Upper lobe of right lung (tissue), 1 donor: ENCODE measurements around the gene AKT3. TPM values are rescaled to one million over a fixed set of nuclear protein-coding genes. Genes with fewer than 3 reads are reported as not detected.

ENCODE experiments used
- ATAC-seq: fragments of 200-7000 bp; cut with Tn5 transposase; one replicate; pipeline ENCODE4 v1.9.1; 2020; ENCODE audit warnings: mild to moderate bottlenecking, moderate library complexity
- DNase-seq: peaks from one replicate; pipeline ENCODE4 v3.0.0-alpha.2; 2020
- H3K27ac ChIP-seq: fragments of 200-600 bp; one replicate; pipeline ENCODE4 v1.8.0; 2022
- H3K27me3 ChIP-seq: fragments of 200-600 bp; one replicate; pipeline ENCODE4 v1.8.0; 2022; ENCODE audit warnings: mild to moderate bottlenecking
- H3K36me3 ChIP-seq: fragments of 200-600 bp; one replicate; pipeline ENCODE4 v1.8.0; 2022
- H3K4me1 ChIP-seq: fragments of 200-600 bp; one replicate; pipeline ENCODE4 v1.8.0; 2022
- H3K4me3 ChIP-seq: fragments of 200-600 bp; one replicate; pipeline ENCODE4 v1.8.0; 2022; ENCODE audit warnings: mild to moderate bottlenecking
- H3K9me3 ChIP-seq: fragments of 200-600 bp; one replicate; pipeline ENCODE4 v1.8.0; 2022
- CTCF ChIP-seq: fragments of 200-600 bp; IDR thresholded peaks from one replicate; pipeline ENCODE4 v1.8.0; 2022; ENCODE audit warnings: antibody characterized with exemption
- intact Hi-C: fragments of 100-400 bp; cut with DNase I; formaldehyde crosslinking; loops from one replicate; pipeline ENCODE4 v1.11.0; 2022
- total RNA-seq: library from RNA; stranded (reverse); fragmentation: NEBNext Ultra II Directional; extraction: Animal tissue kit (Norgen Biotek cat#: 25700); gene quantifications from one replicate; pipeline ENCODE4 v1.2.1, GENCODE V29; 2021
- donor health status: DM: no; HTN: yes; CAD: no; lungs with severe emphysema.

Gene AKT3
- total RNA-seq, 1 donor from 2014 or later, result 64.6 TPM

- ATAC-seq (no peak), DNase-seq (no peak)
- no peak for TF ChIP-seq CTCF
- Histone ChIP-seq H3K36me3 (peaks cover 5% of the 10 kb centered on the region), H3K27ac (no peak overlapping the region), H3K4me1 (no peaks in the 10 kb centered on the region), H3K27me3 (no peaks in the 10 kb centered on the region), H3K9me3 (no peaks in the 10 kb centered on the region), H3K4me3 (no peak overlapping the region)
- intact Hi-C loops, result no loop called here
Observed at GRCh38 chr1:243542739-243543415, 307.2 kb downstream of the AKT3 start.

GRCh38 chr1:243539636-243540035 lies 310.4 kb downstream of the AKT3 start:
- Histone ChIP-seq H3K36me3 (peaks cover 5% of the 10 kb centered on the region), H3K27ac (no peak overlapping the region), H3K27me3 (no peaks in the 10 kb centered on the region), H3K4me1 (no peaks in the 10 kb centered on the region), H3K4me3 (no peak overlapping the region), H3K9me3 (no peaks in the 10 kb centered on the region)
- ATAC-seq, result no peak
- intact Hi-C loops, result no loop called here
- DNase-seq, result no peak
- TF ChIP-seq CTCF, result no peak

GRCh38 chr1:243535014-243535413 lies 315.0 kb downstream of the AKT3 start:
- H3K27me3 ChIP-seq, result no peaks in the 10 kb centered on the region
- H3K4me3 ChIP-seq, result no peak overlapping the region
- no peak overlapping the region for H3K27ac ChIP-seq
- H3K9me3 ChIP-seq, result no peaks in the 10 kb centered on the region
- no peaks in the 10 kb centered on the region for H3K36me3 ChIP-seq
- no peak for ATAC-seq
- intact Hi-C loops, result no loop called here
- no peaks in the 10 kb centered on the region for H3K4me1 ChIP-seq
- no peak for TF ChIP-seq CTCF
- DNase-seq, result no peak

GRCh38 chr1:243529512-243529911 lies 320.5 kb downstream of the AKT3 start:
- intact Hi-C loops, result no loop called here
- Histone ChIP-seq H3K4me3 (no peak overlapping the region), H3K9me3 (no peaks in the 10 kb centered on the region), H3K27me3 (no peaks in the 10 kb centered on the region), H3K4me1 (no peaks in the 10 kb centered on the region), H3K27ac (no peak overlapping the region), H3K36me3 (no peaks in the 10 kb centered on the region)
- no peak for DNase-seq
- no peak for TF ChIP-seq CTCF
- no peak for ATAC-seq

GRCh38 chr1:243528459-243529121 lies 321.5 kb downstream of the AKT3 start:
- H3K36me3 ChIP-seq, result no peaks in the 10 kb centered on the region
- H3K27ac ChIP-seq, result no peak overlapping the region
- no peak for ATAC-seq
- DNase-seq, result no peak
- no peak overlapping the region for H3K4me3 ChIP-seq
- H3K4me1 ChIP-seq, result no peaks in the 10 kb centered on the region
- intact Hi-C loops, result no loop called here
- H3K9me3 ChIP-seq, result no peaks in the 10 kb centered on the region
- TF ChIP-seq CTCF, result no peak
- no peaks in the 10 kb centered on the region for H3K27me3 ChIP-seq
